ENCODE data around the gene ARCN1. TPM values are rescaled to one million over a fixed set of nuclear protein-coding genes. Genes with fewer than 3 reads are reported as not detected.
A peak's percentile ranks its signal among the peaks of the same experiment; 100 is the strongest.

Gene ARCN1
- total RNA-seq, 2 experiments from 2014 or later: 51.0 to 98.9 TPM

- Histone ChIP-seq H3K4me1 (ENCODE audit: insufficient read depth, low read length, poor library complexity, severe bottlenecking) (no peaks in the 10 kb centered on the region), H2AFZ (ENCODE audit: low read length) (no peak overlapping the region), H3K27ac (ENCODE audit: low read depth, low read length, poor library complexity, severe bottlenecking) (no peak overlapping the region), H4K20me1 (ENCODE audit: insufficient read depth, low read length) (no peaks in the 10 kb centered on the region), H3K4me2 (ENCODE audit: low read length) (no peak overlapping the region), H3K9me3 (ENCODE audit: low read length) (no peaks in the 10 kb centered on the region), H3K36me3 (ENCODE audit: insufficient read depth, low read length) (peaks cover 96% of the 10 kb centered on the region), H3K9me2 (ENCODE audit: insufficient read depth, low read length) (no peaks in the 10 kb centered on the region), H3K79me2 (ENCODE audit: insufficient read depth, low read depth, low read length) (no peaks in the 10 kb centered on the region), H3K4me3 (ENCODE audit: low read depth, low read length, poor library complexity, severe bottlenecking) (no peak overlapping the region)
- DNase-seq (ENCODE audit: low spot score): no peak
- ChIA-PET CTCF (ENCODE audit: unreplicated experiment) (no interaction called here), POLR2A (no interaction called here)
- TF ChIP-seq EZH2phosphoT487 (IDR thresholded peaks at IDR 0.05; ENCODE audit: borderline replicate concordance, low read depth, low read length) (no peak), CTCF (conservative IDR thresholded peaks at IDR 0.05; ENCODE audit: low read length) (no peak)
- intact Hi-C loops (cut with micrococcal nuclease; ENCODE audit: unreplicated experiment): no loop called here
- no TSS peak for BruUV-seq (replicated peaks)
Measured at GRCh38 chr11:118596224-118597146, 24.3 kb downstream of the ARCN1 start.

DNA sequence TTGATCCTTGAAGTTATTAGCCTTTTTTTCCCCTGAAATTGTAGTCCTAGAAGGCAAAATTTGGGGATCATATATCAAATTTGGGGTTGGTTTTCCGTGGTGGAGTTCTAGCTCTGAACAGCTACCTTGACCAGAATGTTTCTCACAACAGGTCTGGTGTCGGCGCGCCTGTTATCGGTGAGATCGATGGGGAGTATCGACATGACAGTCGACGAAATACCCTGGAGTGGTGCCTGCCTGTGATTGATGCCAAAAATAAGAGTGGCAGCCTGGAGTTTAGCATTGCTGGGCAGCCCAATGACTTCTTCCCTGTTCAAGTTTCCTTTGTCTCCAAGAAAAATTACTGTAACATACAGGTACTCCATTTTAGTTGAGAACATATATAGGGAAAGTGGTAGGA is 25.3 kb downstream of the ARCN1 start:
- POLR2A ChIA-PET: interaction anchor here (0.6 kb wide), 1 partner anchor 144 kb away, joined by 9 read pairs; no protein-coding TSS in a partner anchor
- no peaks in the 10 kb centered on the region for H3K9me2 ChIP-seq (ENCODE audit: insufficient read depth, low read length)
- no peak overlapping the region for H3K4me2 ChIP-seq (ENCODE audit: low read length)
- H3K27ac ChIP-seq (ENCODE audit: low read depth, low read length, poor library complexity, severe bottlenecking): no peak overlapping the region
- H3K4me1 ChIP-seq (ENCODE audit: insufficient read depth, low read length, poor library complexity, severe bottlenecking): no peaks in the 10 kb centered on the region
- H3K4me3 ChIP-seq (ENCODE audit: low read depth, low read length, poor library complexity, severe bottlenecking): no peak overlapping the region
- H4K20me1 ChIP-seq (ENCODE audit: insufficient read depth, low read length): no peaks in the 10 kb centered on the region
- CTCF ChIA-PET (ENCODE audit: unreplicated experiment): no interaction called here
- BruUV-seq (replicated peaks): no TSS peak
- H3K36me3 ChIP-seq (ENCODE audit: insufficient read depth, low read length): peaks cover 96% of the 10 kb centered on the region
- TF ChIP-seq EZH2phosphoT487 (IDR thresholded peaks at IDR 0.05; ENCODE audit: borderline replicate concordance, low read depth, low read length) (no peak), CTCF (conservative IDR thresholded peaks at IDR 0.05; ENCODE audit: low read length) (no peak)
- H3K9me3 ChIP-seq (ENCODE audit: low read length): no peaks in the 10 kb centered on the region
- no peaks in the 10 kb centered on the region for H3K79me2 ChIP-seq (ENCODE audit: insufficient read depth, low read depth, low read length)
- no peak for DNase-seq (ENCODE audit: low spot score)
- no peak overlapping the region for H2AFZ ChIP-seq (ENCODE audit: low read length)
- intact Hi-C loops (cut with micrococcal nuclease; ENCODE audit: unreplicated experiment): no loop called here

GRCh38 chr11:118602331-118602730 is 30.1 kb downstream of the ARCN1 start:
- TSS peak; percentile 80 for BruUV-seq (replicated peaks)
- CTCF ChIA-PET (ENCODE audit: unreplicated experiment): no interaction called here
- intact Hi-C loops (cut with micrococcal nuclease; ENCODE audit: unreplicated experiment): no loop called here

More at GRCh38 chr11:118602331-118602730, 30.1 kb downstream of the ARCN1 start:
- no peaks in the 10 kb centered on the region for H3K79me2 ChIP-seq (ENCODE audit: insufficient read depth, low read depth, low read length)
- POLR2A ChIA-PET: no interaction called here
- DNase-seq (ENCODE audit: low spot score): no peak
- no peaks in the 10 kb centered on the region for H3K4me1 ChIP-seq (ENCODE audit: insufficient read depth, low read length, poor library complexity, severe bottlenecking)
- no peak overlapping the region for H2AFZ ChIP-seq (ENCODE audit: low read length)
- no peak overlapping the region for H3K27ac ChIP-seq (ENCODE audit: low read depth, low read length, poor library complexity, severe bottlenecking)
- no peaks in the 10 kb centered on the region for H4K20me1 ChIP-seq (ENCODE audit: insufficient read depth, low read length)
- TF ChIP-seq CTCF (conservative IDR thresholded peaks at IDR 0.05; ENCODE audit: low read length): no peak
- TF ChIP-seq EZH2phosphoT487 (IDR thresholded peaks at IDR 0.05; ENCODE audit: borderline replicate concordance, low read depth, low read length): no peak
- H3K4me2 ChIP-seq (ENCODE audit: low read length): no peak overlapping the region
- H3K9me2 ChIP-seq (ENCODE audit: insufficient read depth, low read length): no peaks in the 10 kb centered on the region
- H3K9me3 ChIP-seq (ENCODE audit: low read length): no peaks in the 10 kb centered on the region
- H3K36me3 ChIP-seq (ENCODE audit: insufficient read depth, low read length): peaks cover 55% of the 10 kb centered on the region
- H3K4me3 ChIP-seq (ENCODE audit: low read depth, low read length, poor library complexity, severe bottlenecking): no peak overlapping the region

Data from OCI-LY7 (cell line).